HCT116 (cell line): ENCODE data around the gene PHF10. TPM values are rescaled to one million over a fixed set of nuclear protein-coding genes. Genes with fewer than 3 reads are reported as not detected.

ENCODE experiments used
- ATAC-seq: fragments of 200-7000 bp; cut with Tn5 transposase; 2 replicates; pipeline ENCODE4 v1.9.1; 2020; ENCODE audit warnings: mild to moderate bottlenecking, moderate library complexity
- BruUV-seq: library from RNA; stranded (reverse); fragments of 400-500 nt; replicated peaks from 2 replicates; lab custom pipeline; 2021; lab: Mats Ljungman, UMichigan
- CTCF ChIA-PET: fragments of 300-600 bp; sonication (Branson Sonifier 250); formaldehyde crosslinking; loops from one replicate; lab custom pipeline; 2021; ENCODE audit warnings: antibody characterized with exemption; lab: Charles Lee
- POLR2A ChIA-PET: fragments of 300-600, 350-600 bp; sonication (Branson Sonifier 250); formaldehyde crosslinking; loops from one replicate; lab custom pipeline; 2021; ENCODE audit warnings: antibody characterized with exemption; lab: Charles Lee
- RAD21 ChIA-PET, 2 experiments: fragments of 300-600 bp; sonication (Branson Sonifier 250); formaldehyde crosslinking; loops; one replicate each; lab custom pipeline; 2023; ENCODE audit warnings: low total read pairs in 2 of 2; ENCODE audit not compliant: uncharacterized antibody in 2 of 2, unreplicated experiment in 2 of 2, low non-redundant PET in 1 of 2; lab: Charles Lee
- DNase-seq: peaks from one replicate; pipeline ENCODE4 v3.0.0-alpha.2; 2010; ENCODE audit warnings: low read depth, low spot score
- H2AFZ ChIP-seq: fragments of 200-600 bp; shearing (Covaris generic), sonication (generic); 2 replicates; pipeline ENCODE4 v1.6.1; 2017; ENCODE audit warnings: low read depth, mixed run types, mixed read lengths, antibody characterized with exemption, low read length; ENCODE audit not compliant: poor library complexity, severe bottlenecking
- H3K27ac ChIP-seq: 2 replicates; pipeline ENCODE4 v1.5.1; 2012; ENCODE audit warnings: low read depth, low read length
- H3K27me3 ChIP-seq: fragments of 200-600 bp; sonication (generic); 2 replicates; pipeline ENCODE4 v1.6.1; 2016; ENCODE audit warnings: mixed run types, low read length, mixed read lengths; ENCODE audit not compliant: insufficient read depth
- H3K36me3 ChIP-seq, 2 experiments: fragments of 200-500 bp in 1 of 2; fragments of 200-600 bp in 1 of 2; sonication (Bioruptor generic) in 1 of 2; sonication (generic) in 1 of 2; 2 replicates each; pipeline versions ENCODE4 v1.5.1 to v1.6.1; 2014 to 2016; ENCODE audit warnings: low read length in 2 of 2, inconsistent platforms in 1 of 2, mixed read lengths in 1 of 2, mixed run types in 1 of 2; ENCODE audit not compliant: insufficient read depth in 2 of 2, control insufficient read depth in 1 of 2
- H3K4me1 ChIP-seq, 2 experiments: fragments of 200-600 bp in 1 of 2; sonication (generic) in 1 of 2; 2 replicates each; pipeline versions ENCODE4 v1.5.1 to v1.6.1; 2012 to 2017; ENCODE audit warnings: low read length in 2 of 2, inconsistent platforms in 1 of 2, mild to moderate bottlenecking in 1 of 2, mixed read lengths in 1 of 2, mixed run types in 1 of 2, moderate library complexity in 1 of 2; ENCODE audit not compliant: insufficient read depth in 2 of 2, control insufficient read depth in 1 of 2
- H3K4me2 ChIP-seq: fragments of 200-600 bp; sonication (generic); 2 replicates; pipeline ENCODE4 v1.6.1; 2017; ENCODE audit warnings: mixed run types, low read length, mixed read lengths
- H3K4me3 ChIP-seq, 2 experiments: fragments of 200-600 bp in 1 of 2; sonication (generic) in 1 of 2; replicated peaks in 1 of 2; 2 replicates each; pipeline ENCODE4 v1.5.1; 2011 to 2016; ENCODE audit warnings: low read length in 2 of 2, control low read depth in 1 of 2, low read depth in 1 of 2, mild to moderate bottlenecking in 1 of 2, mixed read lengths in 1 of 2, mixed run types in 1 of 2
- H3K79me2 ChIP-seq: fragments of 200-600 bp; sonication (generic); 2 replicates; pipeline ENCODE4 v1.6.1; 2017; ENCODE audit warnings: mild to moderate bottlenecking, mixed run types, low read length, moderate library complexity, mixed read lengths; ENCODE audit not compliant: insufficient read depth
- H3K9ac ChIP-seq: fragments of 200-600 bp; sonication (generic); 2 replicates; pipeline ENCODE4 v1.6.1; 2016; ENCODE audit warnings: low read length, mixed read lengths
- H3K9me2 ChIP-seq: fragments of 200-600 bp; sonication (generic), shearing (Covaris generic); 2 replicates; pipeline ENCODE4 v1.6.1; 2017; ENCODE audit warnings: mixed run types, mild to moderate bottlenecking, moderate library complexity; ENCODE audit not compliant: insufficient read depth
- H3K9me3 ChIP-seq, 2 experiments: fragments of 200-500 bp in 1 of 2; fragments of 200-600 bp in 1 of 2; sonication (Bioruptor generic) in 1 of 2; sonication (generic) in 1 of 2; 2 replicates each; pipeline ENCODE4 v1.6.1; 2014 to 2017; ENCODE audit warnings: low read length in 2 of 2, mixed read lengths in 2 of 2, inconsistent platforms in 1 of 2, low read depth in 1 of 2, mild to moderate bottlenecking in 1 of 2, mixed run types in 1 of 2, moderate library complexity in 1 of 2; ENCODE audit not compliant: control insufficient read depth in 1 of 2, insufficient read depth in 1 of 2
- H4K20me1 ChIP-seq: fragments of 200-600 bp; sonication (generic), shearing (Covaris generic); 2 replicates; pipeline ENCODE4 v1.6.1; 2017; ENCODE audit warnings: mixed run types, mild to moderate bottlenecking, moderate library complexity; ENCODE audit not compliant: insufficient read depth
- ATF3 ChIP-seq: IDR thresholded peaks from 2 replicates; pipeline ENCODE4 v1.6.1; 2012
- EGR1 ChIP-seq: IDR thresholded peaks from 2 replicates; pipeline ENCODE4 v1.6.1; 2012; ENCODE audit warnings: low read depth
- ELF1 ChIP-seq: IDR thresholded peaks from 2 replicates; pipeline ENCODE4 v1.6.1; 2012; ENCODE audit warnings: low read depth, borderline replicate concordance
- EZH2phosphoT487 ChIP-seq: fragments of 200-600 bp; IDR thresholded peaks from 2 replicates; pipeline ENCODE4 v1.6.1; 2018; ENCODE audit warnings: antibody characterized with exemption, borderline replicate concordance
- FOSL1 ChIP-seq: IDR thresholded peaks from 2 replicates; pipeline ENCODE4 v1.6.1; 2012; ENCODE audit warnings: low read depth
- JUND ChIP-seq: IDR thresholded peaks from 2 replicates; pipeline ENCODE4 v1.6.1; 2012
- POLR2A ChIP-seq: IDR thresholded peaks from 2 replicates; pipeline ENCODE4 v1.7.0; 2011; ENCODE audit warnings: borderline replicate concordance; ENCODE audit not compliant: insufficient read depth, insufficient read length; ENCODE audit errors: extremely low read depth
- POLR2AphosphoS5 ChIP-seq: IDR thresholded peaks from 2 replicates; pipeline ENCODE4 v1.6.1; 2011; ENCODE audit warnings: mild to moderate bottlenecking, low read depth, low read length, moderate library complexity
- SIN3A ChIP-seq: IDR thresholded peaks from 2 replicates; pipeline ENCODE4 v1.6.1; 2012; ENCODE audit warnings: low read depth
- SP1 ChIP-seq: IDR thresholded peaks from 2 replicates; pipeline ENCODE4 v1.6.1; 2012; ENCODE audit warnings: low read depth
- TCF7L2 ChIP-seq: IDR thresholded peaks from 2 replicates; pipeline ENCODE4 v1.7.0; 2011; ENCODE audit warnings: borderline replicate concordance, inconsistent platforms; ENCODE audit not compliant: insufficient read depth, insufficient read length; ENCODE audit errors: extremely low read depth
- YY1 ChIP-seq: IDR thresholded peaks from 2 replicates; pipeline ENCODE4 v1.6.1; 2011; ENCODE audit warnings: low read length, low read depth, moderate library complexity, mild to moderate bottlenecking; ENCODE audit not compliant: insufficient replicate concordance; ENCODE audit errors: extremely low read depth
- ZBTB33 ChIP-seq: IDR thresholded peaks from 2 replicates; pipeline ENCODE4 v1.6.1; 2011; ENCODE audit warnings: mild to moderate bottlenecking, low read length, moderate library complexity; ENCODE audit not compliant: insufficient replicate concordance; ENCODE audit errors: extremely low read depth
- ZNF274 ChIP-seq: fragments of 200-500 bp; sonication (Bioruptor generic); IDR thresholded peaks from 2 replicates; pipeline ENCODE4 v1.6.1; 2014; ENCODE audit warnings: mild to moderate bottlenecking, low read depth, low read length, inconsistent platforms
- intact Hi-C: fragments of 100-400 bp; cut with micrococcal nuclease; formaldehyde crosslinking; loops from 2 replicates; pipeline ENCODE4 v1.10.0; 2022
- total RNA-seq: library from RNA; stranded (reverse); gene quantifications from one replicate; pipeline ENCODE4 v1.2.1, GENCODE V29; 2021; ENCODE audit not compliant: unreplicated experiment

Gene PHF10
- total RNA-seq, 1 experiment from 2014 or later = 45.5 TPM

- no peaks in the 10 kb centered on the region for H3K27me3 ChIP-seq
- POLR2A ChIA-PET = no interaction called here
- ATAC-seq (no peak), DNase-seq (no peak)
- no peak overlapping the region for H3K4me2 ChIP-seq
- H3K9me3 ChIP-seq = no peaks in the 10 kb centered on the region
- peaks cover 9 to 13% of the 10 kb centered on the region in 2 experiments; a peak in 3 of 4 replicates for H3K36me3 ChIP-seq
- no peaks in the 10 kb centered on the region for H4K20me1 ChIP-seq
- H2AFZ ChIP-seq = no peak overlapping the region
- no peaks in the 10 kb centered on the region for H3K79me2 ChIP-seq
- no peaks in the 10 kb centered on the region for H3K9me2 ChIP-seq
- BruUV-seq = no TSS peak
- H3K4me3 ChIP-seq = no peak overlapping the region
- RAD21 ChIA-PET = no interaction called here
- CTCF ChIA-PET = no interaction called here
- intact Hi-C loops = no loop called here
- H3K9ac ChIP-seq = no peak overlapping the region
- no peaks in the 10 kb centered on the region for H3K4me1 ChIP-seq
- H3K27ac ChIP-seq = no peak overlapping the region
- TF ChIP-seq YY1 = no peak
- TF ChIP-seq ZBTB33 = no peak
- no peak for TF ChIP-seq POLR2A
- no peak for TF ChIP-seq ATF3
- TF ChIP-seq TCF7L2 = no peak
- TF ChIP-seq JUND = no peak
- TF ChIP-seq, all 23 proteins: peak for 0
These were observed 52.7 kb downstream of the PHF10 start for GRCh38 chr6:169671563-169671962.

GRCh38 chr6:169669889-169670288, 54.4 kb downstream of the PHF10 start:
- RAD21 ChIA-PET = no interaction called here
- H3K9ac ChIP-seq = no peak overlapping the region
- TF ChIP-seq ELF1 (no peak), ZNF274 (no peak), SIN3A (no peak), EZH2phosphoT487 (no peak), POLR2A (no peak), SP1 (no peak), FOSL1 (no peak), ATF3 (no peak), POLR2AphosphoS5 (no peak), EGR1 (no peak)

More at GRCh38 chr6:169669889-169670288, 54.4 kb downstream of the PHF10 start:
- no TSS peak for BruUV-seq
- H3K36me3 ChIP-seq = peaks cover 13 to 19% of the 10 kb centered on the region in 2 experiments; a peak in 3 of 4 replicates
- H3K4me3 ChIP-seq = no peak overlapping the region
- ChIA-PET CTCF (no interaction called here), POLR2A (no interaction called here)
- no peaks in the 10 kb centered on the region for H3K9me3 ChIP-seq
- DNase-seq (no peak), ATAC-seq (no peak)
- H3K27ac ChIP-seq = no peak overlapping the region
- H3K4me1 ChIP-seq = no peaks in the 10 kb centered on the region
- no peak overlapping the region for H3K4me2 ChIP-seq
- no peaks in the 10 kb centered on the region for H4K20me1 ChIP-seq
- H3K27me3 ChIP-seq = no peaks in the 10 kb centered on the region
- H3K79me2 ChIP-seq = no peaks in the 10 kb centered on the region
- intact Hi-C loops = no loop called here
- H3K9me2 ChIP-seq = no peaks in the 10 kb centered on the region
- H2AFZ ChIP-seq = no peak overlapping the region
